D721Med (cell line): Measurements from ENCODE around the gene DUSP2.

Experiments used
- DNase-seq: peaks from one replicate; pipeline ENCODE4 v3.0.0; 2011; ENCODE audit warnings: low spot score; ENCODE audit not compliant: insufficient read length
- FAIRE-seq: peaks from 2 replicates; lab custom pipeline; 2011; peaks lifted over from hg19 to GRCh38; lab: Jason Lieb, UNC
- CTCF ChIP-seq: IDR thresholded peaks from 2 replicates; pipeline ENCODE4 v1.5.1; 2012; ENCODE audit warnings: mild to moderate bottlenecking, control low read depth; ENCODE audit not compliant: insufficient read depth; ENCODE audit errors: missing control alignments

The DUSP2 gene

GRCh38 chr2:96171831-96172230 is 26.6 kb upstream of the DUSP2 start:
- no peak for FAIRE-seq

GRCh38 chr2:96170626-96171025 is 25.4 kb upstream of the DUSP2 start:
- FAIRE-seq = no peak
- no peak for TF ChIP-seq CTCF
- no peak for DNase-seq

More at GRCh38 chr2:96171831-96172230, 26.6 kb upstream of the DUSP2 start:
- TF ChIP-seq CTCF = no peak
- DNase-seq = no peak

GRCh38 chr2:96169868-96170507 is 24.7 kb upstream of the DUSP2 start:
- DNase-seq (no peak), FAIRE-seq (no peak)
- TF ChIP-seq CTCF = no peak

- FAIRE-seq (no peak), DNase-seq (no peak)
- TF ChIP-seq CTCF = no peak
Observed at GRCh38 chr2:96167407-96168013, 22.3 kb upstream of the DUSP2 start.

GRCh38 chr2:96164459-96165184 is 19.4 kb upstream of the DUSP2 start:
- no peak for TF ChIP-seq CTCF
- no peak for FAIRE-seq
- no peak for DNase-seq

GRCh38 chr2:96163768-96164429 is 18.7 kb upstream of the DUSP2 start:
- no peak for TF ChIP-seq CTCF
- FAIRE-seq (no peak), DNase-seq (no peak)

- DNase-seq (no peak), FAIRE-seq (no peak)
- no peak for TF ChIP-seq CTCF
Observed at GRCh38 chr2:96163415-96163767, 18.2 kb upstream of the DUSP2 start.
